ENCODE measurements around the gene KREMEN2.

Gene KREMEN2

DNA sequence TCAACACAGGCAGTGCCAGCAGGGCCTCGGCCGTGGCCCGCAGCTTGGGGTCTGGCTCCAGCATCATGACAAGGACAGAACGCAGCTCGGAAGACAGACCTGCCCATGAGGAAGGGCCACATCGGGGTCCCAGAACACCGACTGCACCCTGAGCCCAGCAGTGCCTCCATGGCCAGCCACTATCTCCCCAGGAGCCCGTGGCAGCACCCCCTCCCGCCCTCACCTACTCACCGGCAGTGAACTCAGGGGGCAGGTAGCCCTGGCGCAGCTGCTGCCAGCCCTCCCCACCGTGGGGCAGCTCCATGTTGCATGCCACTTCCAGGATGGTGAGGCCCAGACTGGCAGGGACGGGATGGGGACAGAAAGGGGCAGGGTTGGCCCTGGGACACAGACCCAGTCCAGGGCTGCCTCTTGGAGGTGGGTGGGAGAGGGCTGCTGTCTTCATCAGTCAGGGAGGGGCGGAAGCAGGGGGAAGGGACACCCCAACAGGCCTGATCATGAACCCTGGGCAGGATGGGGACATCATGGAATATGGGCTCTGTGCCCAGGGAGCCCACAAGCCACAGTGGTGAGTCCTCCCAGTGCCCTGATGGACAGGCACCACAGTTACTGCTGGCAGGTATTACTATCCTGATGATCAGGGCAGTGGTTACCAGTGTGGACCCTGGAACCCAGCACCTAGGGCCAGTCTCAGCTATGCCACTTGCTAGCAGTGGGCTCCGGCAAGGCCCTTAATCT is 10.4 kb downstream of the KREMEN2 start:
- Histone ChIP-seq H3K9ac (ENCODE audit: low read depth, low read length, poor library complexity, severe bottlenecking) (no peak overlapping the region), H3K9me3 (ENCODE audit: insufficient read depth, low read depth, low read length) (no peaks in the 10 kb centered on the region), H3K4me2 (ENCODE audit: low read depth, low read length, poor library complexity, severe bottlenecking) (no peak overlapping the region), H3F3A (ENCODE audit: low read depth) (no peaks in the 10 kb centered on the region), H3K36me3 (ENCODE audit: insufficient read depth, low read length) (no peaks in the 10 kb centered on the region), H3K4me3 (ENCODE audit: low read length, poor library complexity, severe bottlenecking) (no peak overlapping the region), H4K20me1 (ENCODE audit: insufficient read depth, low read length, poor library complexity, severe bottlenecking) (peaks cover 7% of the 10 kb centered on the region), H3K27me3 (ENCODE audit: insufficient read depth, low read length, poor library complexity, severe bottlenecking) (no peaks in the 10 kb centered on the region), H2AFZ (ENCODE audit: low read length) (no peak overlapping the region), H3K79me2 (ENCODE audit: insufficient read depth, low read length) (peaks cover 31% of the 10 kb centered on the region), H3K4me1 (ENCODE audit: insufficient read depth, low read length, poor library complexity, severe bottlenecking) (peaks cover 2% of the 10 kb centered on the region), H3K9me2 (replicated peaks; ENCODE audit: low read depth, low read length) (no peaks in the 10 kb centered on the region)
- TF ChIP-seq, protein P1, sequence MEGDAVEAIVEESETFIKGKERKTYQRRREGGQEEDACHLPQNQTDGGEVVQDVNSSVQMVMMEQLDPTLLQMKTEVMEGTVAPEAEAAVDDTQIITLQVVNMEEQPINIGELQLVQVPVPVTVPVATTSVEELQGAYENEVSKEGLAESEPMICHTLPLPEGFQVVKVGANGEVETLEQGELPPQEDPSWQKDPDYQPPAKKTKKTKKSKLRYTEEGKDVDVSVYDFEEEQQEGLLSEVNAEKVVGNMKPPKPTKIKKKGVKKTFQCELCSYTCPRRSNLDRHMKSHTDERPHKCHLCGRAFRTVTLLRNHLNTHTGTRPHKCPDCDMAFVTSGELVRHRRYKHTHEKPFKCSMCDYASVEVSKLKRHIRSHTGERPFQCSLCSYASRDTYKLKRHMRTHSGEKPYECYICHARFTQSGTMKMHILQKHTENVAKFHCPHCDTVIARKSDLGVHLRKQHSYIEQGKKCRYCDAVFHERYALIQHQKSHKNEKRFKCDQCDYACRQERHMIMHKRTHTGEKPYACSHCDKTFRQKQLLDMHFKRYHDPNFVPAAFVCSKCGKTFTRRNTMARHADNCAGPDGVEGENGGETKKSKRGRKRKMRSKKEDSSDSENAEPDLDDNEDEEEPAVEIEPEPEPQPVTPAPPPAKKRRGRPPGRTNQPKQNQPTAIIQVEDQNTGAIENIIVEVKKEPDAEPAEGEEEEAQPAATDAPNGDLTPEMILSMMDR (conservative IDR thresholded peaks at IDR 0.05; ENCODE audit: low read length): no peak
- no peak for TF ChIP-seq EZH2phosphoT487 (IDR thresholded peaks at IDR 0.05; ENCODE audit: borderline replicate concordance)

DNA sequence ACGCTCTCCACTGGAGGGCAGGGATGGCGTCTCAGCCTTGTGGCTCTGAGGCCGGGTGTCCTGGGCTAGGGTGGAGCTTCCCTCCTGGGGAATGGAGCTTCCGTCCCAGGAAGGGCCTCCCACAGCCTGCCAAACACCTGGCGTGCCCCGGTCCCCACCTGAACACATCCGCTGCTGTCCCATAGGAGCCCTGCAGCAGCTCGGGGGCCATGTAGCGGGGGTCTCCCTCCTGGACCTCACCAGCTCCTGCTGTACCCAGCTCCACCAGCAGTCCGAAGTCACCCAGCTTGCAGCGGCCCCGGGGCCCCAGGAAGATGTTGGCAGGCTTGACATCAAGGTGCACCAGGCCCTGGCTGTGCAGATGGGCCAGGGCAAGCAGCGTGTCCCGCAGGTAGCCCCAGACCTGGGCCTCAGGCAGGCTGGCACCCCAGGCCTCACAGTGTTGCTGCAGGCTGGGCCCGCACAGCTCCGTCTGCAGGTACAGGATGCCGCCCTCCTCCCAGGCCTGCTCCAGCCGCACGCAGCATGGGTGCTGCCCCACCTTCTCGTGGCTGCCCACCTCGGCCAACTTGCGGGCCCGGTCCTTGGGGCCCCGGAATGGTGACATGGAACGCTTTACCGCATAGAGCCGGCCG is 11.2 kb downstream of the KREMEN2 start:
- no peaks in the 10 kb centered on the region for H3F3A ChIP-seq (ENCODE audit: low read depth)
- TF ChIP-seq, protein P1 (conservative IDR thresholded peaks at IDR 0.05; ENCODE audit: low read length): no peak
- TF ChIP-seq EZH2phosphoT487 (IDR thresholded peaks at IDR 0.05; ENCODE audit: borderline replicate concordance): no peak
- H3K79me2 ChIP-seq (ENCODE audit: insufficient read depth, low read length): peaks cover 36% of the 10 kb centered on the region
- no peak overlapping the region for H3K4me3 ChIP-seq (ENCODE audit: low read length, poor library complexity, severe bottlenecking)
- peaks cover 2% of the 10 kb centered on the region for H3K4me1 ChIP-seq (ENCODE audit: insufficient read depth, low read length, poor library complexity, severe bottlenecking)
- H4K20me1 ChIP-seq (ENCODE audit: insufficient read depth, low read length, poor library complexity, severe bottlenecking): peaks cover 7% of the 10 kb centered on the region
- no peak overlapping the region for H3K9ac ChIP-seq (ENCODE audit: low read depth, low read length, poor library complexity, severe bottlenecking)
- no peaks in the 10 kb centered on the region for H3K36me3 ChIP-seq (ENCODE audit: insufficient read depth, low read length)
- H2AFZ ChIP-seq (ENCODE audit: low read length): no peak overlapping the region
- H3K9me2 ChIP-seq (replicated peaks; ENCODE audit: low read depth, low read length): no peaks in the 10 kb centered on the region
- H3K27me3 ChIP-seq (ENCODE audit: insufficient read depth, low read length, poor library complexity, severe bottlenecking): no peaks in the 10 kb centered on the region
- no peak overlapping the region for H3K4me2 ChIP-seq (ENCODE audit: low read depth, low read length, poor library complexity, severe bottlenecking)
- no peaks in the 10 kb centered on the region for H3K9me3 ChIP-seq (ENCODE audit: insufficient read depth, low read depth, low read length)

- Histone ChIP-seq H3F3A (ENCODE audit: low read depth) (no peaks in the 10 kb centered on the region), H3K79me2 (ENCODE audit: insufficient read depth, low read length) (peaks cover 32% of the 10 kb centered on the region), H3K9me3 (ENCODE audit: insufficient read depth, low read depth, low read length) (no peaks in the 10 kb centered on the region), H2AFZ (ENCODE audit: low read length) (no peak overlapping the region), H4K20me1 (ENCODE audit: insufficient read depth, low read length, poor library complexity, severe bottlenecking) (no peaks in the 10 kb centered on the region), H3K4me2 (ENCODE audit: low read depth, low read length, poor library complexity, severe bottlenecking) (no peak overlapping the region), H3K27me3 (ENCODE audit: insufficient read depth, low read length, poor library complexity, severe bottlenecking) (no peaks in the 10 kb centered on the region), H3K4me3 (ENCODE audit: low read length, poor library complexity, severe bottlenecking) (no peak overlapping the region), H3K36me3 (ENCODE audit: insufficient read depth, low read length) (no peaks in the 10 kb centered on the region), H3K4me1 (ENCODE audit: insufficient read depth, low read length, poor library complexity, severe bottlenecking) (no peaks in the 10 kb centered on the region), H3K9ac (ENCODE audit: low read depth, low read length, poor library complexity, severe bottlenecking) (no peak overlapping the region), H3K9me2 (replicated peaks; ENCODE audit: low read depth, low read length) (no peaks in the 10 kb centered on the region)
- TF ChIP-seq, protein P1 (conservative IDR thresholded peaks at IDR 0.05; ENCODE audit: low read length): no peak
- TF ChIP-seq EZH2phosphoT487 (IDR thresholded peaks at IDR 0.05; ENCODE audit: borderline replicate concordance): no peak
Measured at GRCh38 chr16:2976201-2976600, 12.1 kb downstream of the KREMEN2 start.
